Ishikawa (cell line): ENCODE results near the gene BRD3.
A peak's percentile ranks its signal among the peaks of the same experiment; 100 is the strongest.

Experiments
- CEBPB ChIP-seq: IDR thresholded peaks from 2 replicates; pipeline ENCODE4 v1.6.1; 2012
- CREB1 ChIP-seq: IDR thresholded peaks from 2 replicates; pipeline ENCODE4 v1.6.1; 2012; ENCODE audit warnings: low read depth
- EGR1 ChIP-seq: IDR thresholded peaks from 2 replicates; pipeline ENCODE4 v1.6.1; 2012
- EP300 ChIP-seq: IDR thresholded peaks from 2 replicates; pipeline ENCODE4 v1.6.1; 2012; ENCODE audit warnings: borderline replicate concordance
- FOXM1 ChIP-seq: IDR thresholded peaks from 2 replicates; pipeline ENCODE4 v1.6.1; 2012; ENCODE audit warnings: low read depth, borderline replicate concordance
- MAX ChIP-seq: IDR thresholded peaks from 2 replicates; pipeline ENCODE4 v1.6.1; 2012
- NFIC ChIP-seq: IDR thresholded peaks from 2 replicates; pipeline ENCODE4 v1.6.1; 2012
- RAD21 ChIP-seq: IDR thresholded peaks from 2 replicates; pipeline ENCODE4 v1.6.1; 2012; ENCODE audit warnings: low read depth
- REST ChIP-seq: IDR thresholded peaks from 2 replicates; pipeline ENCODE4 v1.6.1; 2012; ENCODE audit warnings: low read depth, mild to moderate bottlenecking
- TAF1 ChIP-seq: IDR thresholded peaks from 2 replicates; pipeline ENCODE4 v1.6.1; 2012; ENCODE audit warnings: low read depth, mild to moderate bottlenecking
- TCF12 ChIP-seq: IDR thresholded peaks from 2 replicates; pipeline ENCODE4 v1.6.1; 2012; ENCODE audit warnings: low read depth
- TEAD4 ChIP-seq: IDR thresholded peaks from 2 replicates; pipeline ENCODE4 v1.6.1; 2012
- USF1 ChIP-seq: IDR thresholded peaks from 2 replicates; pipeline ENCODE4 v1.6.1; 2012
- YY1 ChIP-seq: IDR thresholded peaks from 2 replicates; pipeline ENCODE4 v1.6.1; 2012; ENCODE audit warnings: low read depth
- ZBTB7A ChIP-seq: IDR thresholded peaks from 2 replicates; pipeline ENCODE4 v1.6.1; 2012; ENCODE audit warnings: low read depth

Gene BRD3

GRCh38 chr9:134066913-134067851 lies 644 bp downstream of the BRD3 start:
- TF ChIP-seq USF1 (no peak), ZBTB7A (peak; percentile 51; the same call in 1 of the 2 replicates), CEBPB (no peak), MAX (0 out of 2 replicates have a peak, but pooled peaks have one; percentile 13), YY1 (peak; percentile 73)

GRCh38 chr9:134066526-134066912 lies 1.3 kb downstream of the BRD3 start:
- no peak for TF ChIP-seq NFIC

GRCh38 chr9:134065612-134066419 lies 2.0 kb downstream of the BRD3 start:
- no peak for TF ChIP-seq TEAD4
- no peak for TF ChIP-seq ZBTB7A
- TF ChIP-seq USF1: no peak
- TF ChIP-seq MAX: no peak
- no peak for TF ChIP-seq REST
- TF ChIP-seq CEBPB: no peak
- TF ChIP-seq EGR1: no peak
- TF ChIP-seq NFIC: no peak

GRCh38 chr9:134064711-134065110 lies 3.1 kb downstream of the BRD3 start:
- TF ChIP-seq REST (no peak), FOXM1 (no peak), EP300 (no peak), USF1 (no peak), NFIC (no peak), EGR1 (no peak), ZBTB7A (no peak), CEBPB (no peak), MAX (no peak), CREB1 (no peak), TCF12 (no peak), TAF1 (no peak), TEAD4 (no peak), RAD21 (no peak), YY1 (no peak)
